Heart left ventricle (tissue), 13 donors: ENCODE measurements around the gene VAT1L.

ENCODE experiments used
- CTCF ChIP-seq, 12 donors: fragments of 200-600 bp; sonication (generic) in 4 of 12; IDR thresholded peaks; one replicate each; pipeline versions ENCODE4 v1.5.0 to v1.8.0; 2018 to 2022; ENCODE audit warnings: antibody characterized with exemption in 12 of 12, mild to moderate bottlenecking in 5 of 12
- POLR2A ChIP-seq, 2 donors: fragments of 450-650 bp; IDR thresholded peaks; one replicate each; pipeline ENCODE4 v1.6.1; 2017; ENCODE audit warnings: antibody characterized with exemption in 2 of 2, mild to moderate bottlenecking in 2 of 2, moderate library complexity in 2 of 2
- donor health status: ischemic (EF 13 %, LVEDD 7.1; RV severe dilation, severe dysfunction).
- donor health status: DM: no; HTN: yes; CAD: no.
- donor health status: DM: no; HTN: no; CAD: no.
- donor health status: ischemic (EF 25% LVEDD 6.9; RV normal size, moderate dysfunction).
- donor health status: ischemic (EF 25% LVEDD 5.7; RV mildly dilated, moderate dysfunction).
- donor health status: ischemic (EF 35%, LVEDD 5.7; RV mildly dilated, moderate dysfunction).
- donor health status: nonischemic (EF 11% LVEDD 7.7; RV severe dilation, severe dysfunction).
- donor health status: DM: yes; HTN: yes; CAD: no.
- donor health status: PGD.
- donor health status: ischemic (EF 29% LVEDD 5.4; RV normal size, mild dysfunction).
- donor health status: nonischemic (EF 23%, LVEDD 6.1; RV moderate dilation, normal function).

GRCh38 chr16:77812856-77813500 is 24.6 kb downstream of the VAT1L start:
- TF ChIP-seq CTCF (IDR thresholded peaks at IDR 0.05) (no peak), POLR2A (IDR thresholded peaks at IDR 0.05) (no peak)
